Stimulated activated CD4-positive, alpha-beta T cell treated with anti-CD3 and anti-CD28 coated beads, Interleukin-15, amount 100 ng/mL, for 1 hour (primary cell): ENCODE results near the gene BAMBI.
"Not testable (repeated sequence)": the region's sequence is repeated elsewhere in the genome, so short reads cannot be mapped to it uniquely, and the experiment has no call there.

Experiments
- DNase-seq, 2 donors: peaks; one replicate each; pipeline ENCODE4 v3.0.0-alpha.2; 2020; ENCODE audit warnings: low read depth in 1 of 2, low spot score in 1 of 2

Gene BAMBI

GRCh38 chr10:28676968-28677887 lies at the start of gene BAMBI:
Gene BAMBI, plus strand, starts transcription at chr10:28677521. Its CDS starts 377 bp downstream, at chr10:28677898.
- DNase-seq = peak; percentile 79 to 88

DNA sequence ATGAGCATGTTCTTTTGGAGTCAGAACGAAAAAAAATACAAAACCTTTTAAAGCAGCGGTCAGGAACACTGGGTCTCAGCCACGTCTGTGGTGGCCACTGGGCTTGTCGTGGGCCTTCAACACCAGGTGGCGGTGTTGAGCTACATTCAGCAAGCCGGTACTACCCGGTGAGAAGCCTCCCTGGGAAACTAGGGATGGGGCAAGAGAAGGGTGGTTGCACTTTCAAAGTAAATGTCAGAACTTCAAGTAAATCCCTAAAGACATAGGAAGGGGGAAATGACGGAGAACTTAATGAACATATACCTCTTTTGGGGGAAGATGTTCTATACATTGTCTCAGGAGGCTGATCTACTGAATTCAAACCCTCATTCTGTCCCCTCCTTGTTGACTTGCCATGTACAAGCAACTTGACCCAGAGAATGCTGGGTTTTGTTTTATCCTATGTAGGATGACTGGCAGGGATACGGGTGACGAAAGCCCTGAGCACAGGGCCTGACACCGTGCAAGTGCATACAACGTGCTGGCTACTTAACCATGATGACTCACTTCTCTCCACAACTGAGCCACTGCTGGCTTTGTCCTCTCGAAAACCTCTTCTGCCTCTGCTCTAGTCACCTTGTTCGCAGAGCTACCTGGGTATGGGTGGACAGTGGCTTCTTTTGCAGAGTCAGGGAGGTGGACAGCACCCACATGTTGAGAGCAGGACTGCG lies 49.0 kb upstream of the BAMBI start:
- peak in 1 of 2 donors; percentile 40 for DNase-seq

DNA sequence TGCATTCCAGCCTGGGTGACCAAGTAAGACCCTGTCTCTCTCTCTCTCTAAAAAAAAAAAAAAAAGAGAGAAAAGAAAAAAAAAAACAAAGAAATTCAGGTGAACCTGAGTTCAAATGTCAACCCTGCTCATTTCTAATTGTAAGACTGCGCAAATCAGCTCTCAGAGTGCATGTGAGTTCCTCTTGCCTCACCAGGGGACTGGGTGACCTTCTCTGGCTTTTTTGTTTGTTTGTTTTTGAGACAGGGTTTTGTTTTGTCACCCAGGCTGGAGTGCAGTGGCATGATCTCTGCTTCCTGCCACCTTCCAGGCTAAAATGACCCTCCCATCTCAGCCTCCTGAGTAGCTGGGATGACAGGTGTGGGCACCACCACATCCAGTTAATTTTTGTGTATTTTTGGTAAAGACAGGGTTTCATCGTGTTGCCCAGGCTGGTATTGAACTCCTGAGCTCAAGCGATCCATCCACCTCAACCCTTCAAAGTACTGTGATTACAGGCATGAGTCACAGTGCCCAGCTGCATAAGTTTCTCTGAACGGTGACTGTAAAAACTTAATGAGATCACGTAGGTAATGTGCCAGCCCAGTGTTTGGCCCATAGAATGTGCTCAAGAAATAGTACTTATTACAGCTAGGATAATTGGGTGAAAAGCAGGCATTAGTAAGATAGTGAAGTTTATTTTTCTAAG lies 45.3 kb upstream of the BAMBI start:
- no peak for DNase-seq

GRCh38 chr10:28632584-28632945 lies 44.8 kb upstream of the BAMBI start:
- DNase-seq = no peak

- no peak for DNase-seq
Measured at GRCh38 chr10:28633750-28634149, 43.6 kb upstream of the BAMBI start.

DNA sequence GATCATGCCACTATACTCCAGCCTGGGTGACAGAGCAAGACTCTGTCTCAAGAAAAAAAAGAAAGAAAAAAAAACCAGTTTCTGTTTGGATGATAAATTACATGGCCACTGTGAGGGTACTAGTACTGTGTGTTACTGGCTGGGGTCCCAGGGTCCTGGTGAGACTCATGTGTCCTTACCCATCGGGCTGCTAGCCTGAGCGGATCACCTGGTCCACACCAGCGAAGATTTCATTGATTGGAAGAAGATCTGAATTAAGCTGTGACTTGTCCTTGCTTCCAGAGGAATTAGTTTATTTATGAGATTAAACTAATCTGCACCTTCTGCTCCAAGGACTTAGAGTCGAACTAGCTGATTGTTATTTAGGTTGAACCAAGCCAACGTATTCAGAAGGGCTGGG lies 40.0 kb upstream of the BAMBI start:
- DNase-seq = no peak

DNA sequence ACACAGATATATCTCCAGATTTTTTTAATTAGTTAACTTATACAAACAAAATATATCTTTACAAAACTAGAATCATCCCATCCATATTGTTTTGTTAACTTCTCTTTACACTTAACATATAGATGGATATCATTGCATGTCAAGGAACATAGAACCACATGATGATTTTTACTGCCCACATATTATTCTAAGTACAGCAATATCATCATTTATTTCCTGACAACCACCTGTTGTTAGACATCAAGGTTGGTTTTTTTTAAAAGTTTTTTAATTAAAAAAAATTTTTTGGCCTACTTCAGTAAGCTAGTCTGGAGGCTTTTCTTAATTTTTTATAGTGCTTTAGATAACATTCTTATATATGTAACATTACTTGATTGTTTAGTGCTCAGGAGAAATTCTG lies 38.9 kb upstream of the BAMBI start:
- no peak for DNase-seq

DNA sequence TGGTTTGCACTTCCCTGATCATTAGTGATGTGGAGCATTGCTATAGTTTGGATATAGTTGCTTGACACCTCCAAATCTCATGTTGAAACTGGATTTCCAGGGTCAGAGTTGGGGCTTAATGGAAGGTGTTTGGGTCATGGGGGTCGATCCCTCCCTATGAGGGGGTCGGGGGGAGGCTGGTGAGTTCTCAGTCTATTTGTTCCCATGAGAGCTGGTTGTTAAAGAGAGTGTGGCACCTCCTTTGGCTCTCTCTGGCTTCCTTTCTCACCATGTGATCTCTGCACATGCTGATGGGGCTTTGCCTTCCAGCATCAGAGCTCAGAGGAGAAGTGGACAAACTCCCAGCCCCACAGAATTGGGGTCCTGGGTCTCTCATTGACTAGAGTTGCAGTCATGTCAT lies 36.8 kb upstream of the BAMBI start:
- DNase-seq = no peak

- DNase-seq = no peak
Measured at GRCh38 chr10:28644647-28645046, 32.7 kb upstream of the BAMBI start.

GRCh38 chr10:28652106-28652505 lies 25.2 kb upstream of the BAMBI start:
- DNase-seq = no peak

- DNase-seq = no peak
Measured at GRCh38 chr10:28652703-28653102, 24.6 kb upstream of the BAMBI start.

- DNase-seq = not testable (repeated sequence)
Measured at GRCh38 chr10:28658824-28659223, 18.5 kb upstream of the BAMBI start.

DNA sequence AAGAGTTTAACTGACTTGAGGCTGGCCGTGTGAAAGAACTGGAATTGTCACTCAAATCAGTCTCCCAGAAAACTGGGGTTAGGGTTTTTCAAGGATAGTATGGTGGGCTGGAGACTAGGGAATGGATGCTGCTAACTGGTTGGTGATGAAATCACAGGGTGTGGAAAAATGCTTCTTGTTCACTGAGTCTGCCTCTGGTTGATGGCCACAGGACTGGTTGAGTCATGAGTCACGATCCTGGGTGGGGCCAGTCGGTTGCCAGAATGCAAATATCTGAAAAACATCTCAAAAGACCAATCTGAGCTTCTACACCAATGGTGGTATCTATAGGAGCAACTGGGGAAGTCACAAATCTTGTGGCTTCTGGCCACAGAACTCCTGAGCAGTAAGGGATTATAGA lies 16.3 kb upstream of the BAMBI start:
- no peak for DNase-seq

- DNase-seq = peak; percentile 15 to 40
Measured at GRCh38 chr10:28663576-28664368, 13.5 kb upstream of the BAMBI start.

DNA sequence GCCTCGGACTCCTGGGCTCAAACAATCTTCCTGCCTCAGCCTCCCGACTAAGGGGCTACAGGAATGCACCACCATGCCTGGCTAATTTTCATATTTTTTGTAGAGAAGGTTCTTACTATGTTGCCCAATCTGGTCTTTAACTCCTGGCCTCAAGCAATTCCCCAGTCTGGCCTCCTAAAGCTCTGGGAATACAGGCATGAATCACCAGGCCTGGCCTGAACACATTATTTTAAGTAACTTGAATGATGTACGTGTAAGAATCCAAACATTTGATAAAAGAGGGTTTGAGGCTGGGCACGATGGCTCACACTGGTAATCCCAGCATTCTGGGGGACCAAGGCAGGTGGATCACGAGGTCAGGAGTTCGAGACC lies 13.0 kb upstream of the BAMBI start:
- no peak for DNase-seq

GRCh38 chr10:28666751-28667467 lies 10.4 kb upstream of the BAMBI start:
- DNase-seq = no peak

DNA sequence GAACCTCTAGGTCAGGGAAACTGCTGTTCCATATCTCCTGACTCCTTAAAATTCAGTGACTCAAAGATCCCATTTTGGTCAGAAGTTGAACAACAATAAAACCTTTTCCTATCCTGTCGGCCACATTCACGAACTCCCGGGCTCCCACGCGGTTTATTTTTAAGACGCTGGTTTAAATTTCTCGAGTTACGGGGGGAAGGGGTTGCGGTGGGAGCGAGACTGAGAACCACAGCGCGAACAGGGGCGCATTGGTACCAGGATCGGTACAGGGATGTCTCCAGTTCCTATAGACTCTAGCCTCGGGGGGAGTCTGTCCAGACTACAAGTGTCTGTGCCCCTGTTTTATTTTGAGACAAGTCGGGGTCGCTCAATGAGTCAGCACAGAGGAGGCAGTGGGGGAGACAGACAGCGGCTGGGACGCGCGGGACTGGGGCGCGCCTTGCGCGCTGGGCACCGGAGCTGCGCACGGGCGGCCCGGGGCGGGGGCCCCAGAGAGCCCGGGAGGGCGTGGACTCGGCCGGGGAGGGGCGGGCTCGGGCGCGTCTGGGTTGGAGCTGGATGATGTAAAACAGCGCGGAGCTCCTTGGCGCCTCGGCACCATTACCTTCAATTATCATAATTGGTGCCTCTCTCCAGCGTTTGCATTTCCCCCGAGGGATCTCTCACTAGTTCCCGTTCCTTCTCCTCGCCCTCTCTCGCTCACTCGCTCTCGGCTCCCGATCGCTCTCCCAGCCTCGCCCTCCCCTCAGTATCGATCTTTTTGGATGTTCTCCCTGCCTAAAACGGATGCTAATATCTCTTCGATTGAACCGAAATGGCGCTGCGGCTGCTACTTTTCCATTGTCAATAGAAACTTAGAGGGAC lies 8.7 kb upstream of the BAMBI start:
- peak in 1 of 2 donors; percentile 22 for DNase-seq

DNA sequence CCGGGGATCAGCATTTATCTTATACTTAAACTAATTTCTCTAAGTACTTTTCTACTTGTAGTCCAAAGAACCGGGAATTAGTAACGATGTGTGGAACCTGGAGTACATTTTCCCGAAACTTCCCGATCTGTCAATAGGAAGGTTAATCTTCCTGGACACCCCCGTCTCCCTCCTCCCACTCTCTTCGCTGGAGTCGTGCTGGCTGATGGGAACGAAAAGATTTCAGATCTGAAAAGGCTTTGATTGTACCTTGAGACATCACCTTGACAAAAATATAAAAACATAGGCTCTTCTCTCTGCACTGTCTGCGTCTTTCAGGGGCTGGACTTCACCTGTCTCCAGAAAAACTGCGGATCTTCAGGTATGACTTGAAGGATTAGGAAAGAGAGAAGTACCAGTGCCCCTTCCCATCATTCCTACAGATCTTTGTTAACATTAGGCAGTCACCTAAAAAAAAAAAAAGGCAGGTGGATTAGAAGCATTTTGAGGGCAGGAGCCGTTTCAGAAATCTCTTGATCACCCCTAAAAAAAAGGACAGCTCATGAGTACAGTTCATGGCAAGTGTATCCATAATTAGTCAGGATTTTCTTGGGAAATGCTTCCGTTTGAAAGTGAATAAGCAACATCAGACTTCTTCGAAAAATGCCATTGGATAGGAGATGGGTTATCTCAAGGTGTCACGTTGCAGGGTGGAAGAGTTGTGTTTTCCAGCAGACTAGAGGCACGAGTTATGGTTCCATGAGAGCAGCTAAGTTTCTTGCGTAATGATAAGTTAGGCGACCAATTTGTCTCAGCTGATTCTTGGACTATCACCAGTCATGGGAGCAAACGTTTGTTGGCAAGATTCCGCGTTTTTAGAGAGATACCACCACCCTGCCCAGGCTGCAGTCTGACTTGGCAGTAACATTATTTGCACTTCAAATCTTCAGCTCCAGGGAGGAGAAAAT lies 7.8 kb upstream of the BAMBI start:
- DNase-seq = no peak
